Right lung (tissue), 10 donors: ENCODE data around the gene NOTCH2. TPM values are rescaled to one million over a fixed set of nuclear protein-coding genes. Genes with fewer than 3 reads are reported as not detected.
"Not testable (repeated sequence)": the region's sequence is repeated elsewhere in the genome, so short reads cannot be mapped to it uniquely, and the experiment has no call there.

Source experiments
- DNase-seq, 2 donors: peaks; one replicate each; pipeline ENCODE4 v3.0.0-alpha.2; 2013
- long read RNA-seq, 8 donors: transcript quantifications; one replicate each; lab custom pipeline, GENCODE V29; 2026
- polyA plus RNA-seq, 5 donors: library from polyadenylated mRNA; unstranded; fragments of 120-200 nt; gene quantifications; one replicate each; pipeline versions ENCODE4 v1.2.1 to v1.2.3, GENCODE V29; 2013; ENCODE audit warnings: inconsistent platforms in 1 of 5, low replicate concordance in 1 of 5; ENCODE audit not compliant: insufficient read length in 5 of 5, insufficient read depth in 1 of 5

NOTCH2 gene
- 10 to 100 TPM; 46.7 to 82.0 (median 68.6) TPM for polyA plus RNA-seq
- long read RNA-seq, donor 1, full-length matches to known transcripts: 1 of 39 reads
- long read RNA-seq, donor 1, partial matches to known transcripts: 38 of 39 reads
- long read RNA-seq, donor 1, other reads (novel, unspliced or antisense): 0 of 39 reads
- long read RNA-seq, donor 2, full-length matches to known transcripts: 1 of 16 reads
- long read RNA-seq, donor 2, partial matches to known transcripts: 15 of 16 reads
- long read RNA-seq, donor 2, other reads (novel, unspliced or antisense): 0 of 16 reads
- long read RNA-seq, donor 3, full-length matches to known transcripts: 1 of 7 reads
- long read RNA-seq, donor 3, partial matches to known transcripts: 6 of 7 reads
- long read RNA-seq, donor 3, other reads (novel, unspliced or antisense): 0 of 7 reads
- long read RNA-seq, donor 4, full-length matches to known transcripts: 1 of 8 reads
- long read RNA-seq, donor 4, partial matches to known transcripts: 7 of 8 reads
- long read RNA-seq, donor 4, other reads (novel, unspliced or antisense): 0 of 8 reads
- long read RNA-seq, donor 5, full-length matches to known transcripts: 3 of 17 reads
- long read RNA-seq, donor 5, partial matches to known transcripts: 14 of 17 reads
- long read RNA-seq, donor 5, other reads (novel, unspliced or antisense): 0 of 17 reads
- long read RNA-seq, donor 6, full-length matches to known transcripts: 3 of 19 reads
- long read RNA-seq, donor 6, partial matches to known transcripts: 16 of 19 reads
- long read RNA-seq, donor 6, other reads (novel, unspliced or antisense): 0 of 19 reads
- long read RNA-seq, donor 7, full-length matches to known transcripts: 1 of 72 reads
- long read RNA-seq, donor 7, partial matches to known transcripts: 71 of 72 reads
- long read RNA-seq, donor 7, other reads (novel, unspliced or antisense): 0 of 72 reads
- long read RNA-seq, donor 8: 0 reads

- DNase-seq: peak; percentile 33 to 38
These were observed at the start of gene NOTCH2 for GRCh38 chr1:120069067-120069919. NOTCH2 (minus strand) TSS chr1:120069662; CDS start chr1:120069406, 256 bp downstream.

- DNase-seq: peak in 1 of 2 donors; percentile 10
These were observed 48.1 kb upstream of the NOTCH2 start for GRCh38 chr1:120117371-120118177.

DNA sequence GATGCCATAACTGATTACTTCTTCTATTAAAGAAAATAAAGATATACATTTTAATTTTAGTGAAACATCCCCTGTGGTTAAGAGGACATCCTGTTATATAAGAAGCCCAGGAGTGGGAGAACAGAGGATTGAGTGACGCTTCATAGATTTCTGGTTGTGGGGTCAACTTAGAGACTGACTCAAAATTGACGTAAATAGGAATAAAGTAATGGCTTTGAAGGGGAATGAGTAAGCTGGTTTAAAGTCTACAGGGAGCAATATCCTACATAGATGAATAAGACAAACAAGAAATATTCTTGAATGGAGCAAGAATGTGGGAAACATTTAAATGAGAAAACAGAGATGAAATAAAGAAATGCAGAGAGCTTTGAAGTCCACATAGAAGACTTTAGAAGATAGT is 46.6 kb upstream of the NOTCH2 start:
- DNase-seq: not testable (repeated sequence)

GRCh38 chr1:120113134-120113533 is 43.7 kb upstream of the NOTCH2 start:
- DNase-seq: not testable (repeated sequence)

DNA sequence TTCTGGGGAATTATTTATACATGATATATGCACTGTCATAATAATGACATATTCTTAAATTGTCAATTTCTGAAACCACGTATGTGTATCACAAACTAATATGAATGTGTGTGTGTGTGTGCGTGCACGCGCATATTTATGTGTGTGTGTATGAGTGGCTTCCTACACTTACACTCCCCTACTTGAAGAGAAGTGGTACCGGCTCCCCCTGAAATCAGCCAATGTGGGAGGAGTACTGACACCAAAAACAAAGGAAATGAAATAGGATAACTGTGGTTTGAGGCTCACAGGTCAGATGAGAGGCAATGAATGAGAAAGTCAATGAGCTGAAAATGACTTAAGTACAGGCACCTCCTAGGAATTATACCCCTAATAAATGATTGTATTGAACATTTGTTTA is 42.8 kb upstream of the NOTCH2 start:
- DNase-seq: not testable (repeated sequence)

GRCh38 chr1:120111771-120112170 is 42.3 kb upstream of the NOTCH2 start:
- not testable (repeated sequence) for DNase-seq

GRCh38 chr1:120111008-120111407 is 41.5 kb upstream of the NOTCH2 start:
- not testable (repeated sequence) for DNase-seq

DNA sequence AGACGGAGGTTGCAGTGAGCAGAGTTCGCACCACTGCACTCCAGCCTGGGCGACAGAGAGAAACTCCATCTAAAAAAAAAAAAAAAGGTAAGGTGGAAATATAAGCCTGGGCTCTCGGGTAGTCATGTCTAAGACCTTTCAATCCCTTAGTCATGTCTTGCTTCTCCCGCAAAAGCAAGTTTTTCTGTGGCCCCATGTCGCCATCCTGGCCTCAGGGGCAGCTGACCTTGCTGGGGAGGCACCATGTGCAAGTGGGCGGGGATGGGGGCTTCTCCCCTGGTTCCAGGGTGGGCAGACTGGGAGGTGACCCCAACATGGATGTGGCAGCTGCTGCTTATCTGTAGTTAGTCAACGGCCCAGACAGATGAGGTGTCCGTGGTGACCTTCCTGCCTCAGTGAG is 40.2 kb upstream of the NOTCH2 start:
- not testable (repeated sequence) for DNase-seq

- DNase-seq: not testable (repeated sequence)
These were observed 39.7 kb upstream of the NOTCH2 start for GRCh38 chr1:120109180-120109579.

GRCh38 chr1:120105288-120105687 is 35.8 kb upstream of the NOTCH2 start:
- not testable (repeated sequence) for DNase-seq

DNA sequence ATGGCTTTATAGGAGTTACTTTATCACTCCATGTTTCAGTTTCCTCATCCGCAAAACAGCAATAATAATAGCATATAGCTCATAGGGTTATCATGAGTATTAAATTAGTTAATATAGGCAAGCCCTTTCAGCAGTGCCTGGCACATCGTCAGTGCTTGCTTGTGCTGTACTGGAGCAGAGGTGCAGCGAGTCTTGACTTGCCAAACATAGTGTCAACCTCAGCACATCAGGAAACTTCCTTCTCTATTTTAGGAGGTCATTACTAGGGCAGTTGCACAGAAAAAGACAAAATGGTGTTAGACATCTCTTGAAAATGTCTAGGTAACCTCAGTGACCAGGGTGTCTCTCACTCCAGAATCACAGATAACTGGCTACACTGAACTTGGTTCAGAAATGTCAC is 34.3 kb upstream of the NOTCH2 start:
- DNase-seq: not testable (repeated sequence)

- DNase-seq: peak; percentile 39 to 58
These were observed 32.1 kb upstream of the NOTCH2 start for GRCh38 chr1:120101593-120101992.

- DNase-seq: not testable (repeated sequence)
These were observed 31.1 kb upstream of the NOTCH2 start for GRCh38 chr1:120100590-120100989.

DNA sequence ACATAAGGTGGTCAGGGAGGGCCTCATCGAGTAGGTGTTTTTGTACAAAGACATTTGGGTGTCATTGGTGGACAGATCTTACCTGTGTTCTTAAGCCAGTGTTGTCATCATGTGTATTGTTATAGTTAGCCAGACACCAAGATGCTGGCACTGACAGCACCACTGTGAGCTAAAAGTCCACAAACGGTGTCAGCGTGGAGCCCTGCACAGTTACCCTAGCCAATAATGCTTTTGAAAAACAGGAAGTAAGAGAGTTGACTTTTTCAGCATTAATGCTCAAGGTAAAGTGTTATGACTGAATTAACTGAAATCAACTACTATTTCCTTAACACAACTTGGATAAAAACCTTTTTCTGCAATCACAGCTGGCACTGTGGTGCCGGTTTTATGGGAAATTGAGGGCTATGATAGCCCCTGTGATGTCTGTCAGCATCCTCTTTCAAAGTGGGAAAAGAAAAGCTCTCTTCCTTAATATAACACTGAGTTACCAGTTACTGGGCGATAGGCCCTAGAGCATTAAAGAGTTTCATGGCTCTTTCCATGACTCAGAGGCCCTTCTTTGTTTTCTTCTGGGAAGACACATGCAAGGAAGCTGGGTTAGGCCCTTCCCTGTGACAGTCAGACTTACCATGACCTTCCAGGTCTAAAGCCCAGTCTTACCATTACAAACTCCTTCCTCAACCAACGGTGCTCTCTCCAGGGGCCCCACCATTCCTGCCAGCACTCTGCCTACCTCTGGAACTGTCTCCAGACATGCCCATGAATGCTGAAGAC is 29.7 kb upstream of the NOTCH2 start:
- not testable (repeated sequence) for DNase-seq

GRCh38 chr1:120096981-120097545 is 27.6 kb upstream of the NOTCH2 start:
- DNase-seq: not testable (repeated sequence)

DNA sequence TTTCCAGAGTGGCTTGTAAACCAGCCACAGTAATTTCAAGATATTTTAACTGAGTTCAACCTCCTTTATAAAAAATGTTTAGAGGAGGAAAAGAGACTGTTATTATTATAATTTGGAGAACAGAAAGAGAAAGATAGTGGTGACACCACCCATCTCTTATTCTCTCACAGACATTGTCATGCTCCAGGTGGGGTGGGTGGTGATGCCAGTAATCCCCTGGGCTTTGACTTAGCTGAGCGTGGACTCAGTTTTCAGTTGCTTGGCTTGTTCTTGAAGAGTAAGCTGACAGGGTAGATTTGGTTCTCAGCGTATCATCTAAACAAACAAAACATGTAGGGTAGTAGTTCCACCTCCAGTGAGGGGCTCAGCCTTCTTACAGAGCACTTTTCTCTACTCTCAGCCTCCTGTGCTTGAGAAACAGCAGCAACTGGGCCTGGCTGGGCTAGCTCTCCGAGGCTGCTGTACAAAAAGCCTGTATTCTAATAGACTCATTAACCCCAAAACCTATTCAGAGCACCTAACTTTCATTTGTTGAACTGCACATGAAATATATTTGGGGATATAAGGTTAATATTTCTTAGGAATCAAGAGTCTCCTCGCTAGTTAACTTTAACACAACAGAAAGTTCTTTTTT is 24.2 kb upstream of the NOTCH2 start:
- DNase-seq: not testable (repeated sequence)

GRCh38 chr1:120092232-120093218 is 23.1 kb upstream of the NOTCH2 start:
- not testable (repeated sequence) for DNase-seq
